Duodenal mucosa (tissue), 2 donors: ENCODE data around the gene CD59.
"Not testable (repeated sequence)": the region's sequence is repeated elsewhere in the genome, so short reads cannot be mapped to it uniquely, and the experiment has no call there.

Source experiments
- H3K27ac ChIP-seq: one replicate; pipeline ENCODE4 v1.7.0; 2013; ENCODE audit warnings: low read depth, low read length
- H3K27me3 ChIP-seq, 2 donors: one replicate each; pipeline ENCODE4 v1.7.0; 2013; ENCODE audit warnings: low read length in 2 of 2, control low read depth in 1 of 2; ENCODE audit not compliant: insufficient read depth in 2 of 2, control insufficient read depth in 1 of 2
- H3K36me3 ChIP-seq, 2 donors: one replicate each; pipeline ENCODE4 v1.7.0; 2013; ENCODE audit warnings: low read length in 2 of 2, control low read depth in 1 of 2; ENCODE audit not compliant: insufficient read depth in 2 of 2, control insufficient read depth in 1 of 2
- H3K4me1 ChIP-seq, 2 donors: one replicate each; pipeline ENCODE4 v1.7.0; 2013; ENCODE audit warnings: low read length in 2 of 2, control low read depth in 1 of 2; ENCODE audit not compliant: insufficient read depth in 2 of 2, control insufficient read depth in 1 of 2
- H3K4me3 ChIP-seq, 2 donors: one replicate each; pipeline ENCODE4 v1.7.0; 2013; ENCODE audit warnings: low read length in 2 of 2, low read depth in 1 of 2
- H3K9ac ChIP-seq, 2 donors: one replicate each; pipeline ENCODE4 v1.7.0; 2013; ENCODE audit warnings: low read length in 2 of 2, low read depth in 1 of 2
- H3K9me3 ChIP-seq, 2 donors: one replicate each; pipeline ENCODE4 v1.7.0; 2013; ENCODE audit warnings: low read length in 2 of 2, control low read depth in 1 of 2; ENCODE audit not compliant: control insufficient read depth in 1 of 2

CD59 gene

DNA sequence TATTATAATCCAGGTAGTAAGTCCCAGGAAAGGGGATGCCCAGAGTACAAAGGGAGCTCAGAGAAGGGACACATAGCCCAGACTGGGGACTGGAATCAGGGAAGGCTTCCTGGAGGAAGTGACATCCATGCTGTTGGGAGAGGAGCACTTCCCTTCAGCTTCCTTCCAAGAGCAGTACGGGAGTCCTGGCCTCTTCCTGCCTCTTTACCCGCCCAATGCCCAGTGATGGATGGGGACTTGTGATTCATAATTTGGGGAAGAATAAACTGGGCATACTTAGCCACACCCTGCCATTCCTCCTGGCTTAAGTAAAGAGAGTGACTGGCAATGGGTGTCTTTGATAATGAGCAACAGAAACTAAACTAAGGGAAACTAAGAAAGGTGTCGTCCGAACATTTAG lies 47.1 kb downstream of the CD59 start:
- H3K27ac ChIP-seq: no peak overlapping the region
- no peak overlapping the region for H3K4me3 ChIP-seq
- H3K9ac ChIP-seq: no peak overlapping the region
- no peaks in the 10 kb centered on the region for H3K27me3 ChIP-seq
- H3K4me1 ChIP-seq: peaks cover 8 to 29% of the 10 kb centered on the region in 2 donors
- H3K9me3 ChIP-seq: peaks cover 3 to 5% of the 10 kb centered on the region in 2 donors
- no peaks in the 10 kb centered on the region for H3K36me3 ChIP-seq

- Histone ChIP-seq H3K36me3 (no peaks in the 10 kb centered on the region), H3K9ac (no peak overlapping the region), H3K27me3 (peaks cover 0 to 3% of the 10 kb centered on the region in 2 donors), H3K27ac (no peak overlapping the region), H3K4me3 (no peak overlapping the region), H3K4me1 (peaks cover 8 to 28% of the 10 kb centered on the region in 2 donors), H3K9me3 (peaks cover 3 to 5% of the 10 kb centered on the region in 2 donors)
Measured at GRCh38 chr11:33687733-33688479, 48.3 kb downstream of the CD59 start.

- Histone ChIP-seq H3K27ac (no peak overlapping the region), H3K9me3 (peaks cover 3 to 5% of the 10 kb centered on the region in 2 donors), H3K4me3 (no peak overlapping the region), H3K4me1 (peaks cover 0 to 1% of the 10 kb centered on the region in 2 donors), H3K9ac (no peak overlapping the region), H3K36me3 (no peaks in the 10 kb centered on the region), H3K27me3 (peaks cover 0 to 3% of the 10 kb centered on the region in 2 donors)
Measured at GRCh38 chr11:33685082-33685481, 51.1 kb downstream of the CD59 start.

DNA sequence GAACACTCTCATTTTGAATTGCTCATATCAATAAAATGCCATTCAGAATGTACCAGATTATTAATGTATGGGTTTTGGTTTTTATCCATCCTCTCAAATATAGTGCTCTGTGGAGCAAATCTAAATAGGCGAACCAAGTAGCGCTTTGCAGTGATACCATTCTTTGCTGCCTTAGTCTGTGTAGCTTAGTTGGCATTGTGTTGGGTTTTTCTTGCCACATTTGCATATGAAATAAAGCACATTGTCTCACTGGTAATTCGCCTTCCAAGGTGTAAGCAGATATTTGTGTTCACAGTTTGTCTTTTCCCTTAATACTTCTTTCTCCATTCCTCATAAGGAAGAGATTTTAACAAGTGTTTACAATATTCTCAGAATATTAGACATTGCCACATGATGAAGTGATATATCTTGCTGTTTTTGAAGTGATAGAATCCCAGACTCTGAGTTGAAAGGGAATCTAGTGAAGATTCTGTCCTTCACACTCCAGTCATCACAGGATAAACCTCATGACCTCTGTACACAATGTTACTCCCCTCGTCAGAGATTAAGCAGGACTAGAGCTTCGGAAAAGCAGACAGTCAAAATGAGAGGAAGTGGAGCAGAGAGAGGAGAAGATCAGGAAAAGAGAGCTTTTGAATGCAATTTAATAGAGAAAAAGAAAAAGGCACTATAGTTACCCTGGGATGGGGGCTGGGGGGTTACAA lies 52.1 kb downstream of the CD59 start:
- Histone ChIP-seq H3K9ac (no peak overlapping the region), H3K9me3 (peaks cover 3 to 5% of the 10 kb centered on the region in 2 donors), H3K4me1 (no peaks in the 10 kb centered on the region), H3K27ac (no peak overlapping the region), H3K4me3 (no peak overlapping the region), H3K27me3 (peaks cover 0 to 3% of the 10 kb centered on the region in 2 donors), H3K36me3 (no peaks in the 10 kb centered on the region)

GRCh38 chr11:33682446-33682845 lies 53.8 kb downstream of the CD59 start:
- Histone ChIP-seq H3K27me3 (peaks cover 0 to 3% of the 10 kb centered on the region in 2 donors), H3K9ac (no peak overlapping the region), H3K36me3 (no peaks in the 10 kb centered on the region), H3K9me3 (peaks cover 2% of the 10 kb centered on the region in 2 donors), H3K4me1 (no peaks in the 10 kb centered on the region), H3K4me3 (no peak overlapping the region), H3K27ac (no peak overlapping the region)

GRCh38 chr11:33682019-33682418 lies 54.2 kb downstream of the CD59 start:
- Histone ChIP-seq H3K27ac (no peak overlapping the region), H3K4me3 (no peak overlapping the region), H3K9me3 (no peaks in the 10 kb centered on the region), H3K27me3 (peaks cover 0 to 3% of the 10 kb centered on the region in 2 donors), H3K9ac (no peak overlapping the region), H3K36me3 (no peaks in the 10 kb centered on the region), H3K4me1 (no peaks in the 10 kb centered on the region)

DNA sequence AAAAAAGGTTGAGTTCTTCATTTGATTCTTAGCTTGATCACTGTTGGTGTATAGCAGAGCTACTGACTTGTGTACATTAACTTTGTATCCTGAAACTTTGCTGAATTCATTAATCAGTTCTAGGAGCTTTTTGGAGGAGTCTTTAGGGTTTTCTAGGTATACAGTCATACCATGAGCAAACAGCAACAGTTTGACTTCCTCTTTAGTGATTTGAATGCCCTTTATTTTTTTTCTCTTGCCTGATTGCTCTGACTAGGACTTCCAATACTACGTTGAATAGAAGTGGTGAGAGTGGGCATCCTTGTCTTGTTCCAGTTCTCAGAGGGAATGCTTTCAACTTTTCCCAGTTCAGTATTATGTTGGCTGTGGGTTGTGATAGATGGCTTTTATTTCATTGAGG lies 57.6 kb downstream of the CD59 start:
- H3K4me1 ChIP-seq, H3K27ac ChIP-seq, H3K9ac ChIP-seq, H3K4me3 ChIP-seq, H3K36me3 ChIP-seq, H3K27me3 ChIP-seq, H3K9me3 ChIP-seq: not testable (repeated sequence)

GRCh38 chr11:33674035-33674814 lies 62.0 kb downstream of the CD59 start:
- no peaks in the 10 kb centered on the region for H3K9me3 ChIP-seq
- no peak overlapping the region for H3K9ac ChIP-seq
- no peaks in the 10 kb centered on the region for H3K4me1 ChIP-seq
- H3K27me3 ChIP-seq: no peaks in the 10 kb centered on the region
- no peak overlapping the region for H3K27ac ChIP-seq
- no peaks in the 10 kb centered on the region for H3K36me3 ChIP-seq
- H3K4me3 ChIP-seq: no peak overlapping the region

GRCh38 chr11:33672273-33672672 lies 64.0 kb downstream of the CD59 start:
- no peaks in the 10 kb centered on the region for H3K27me3 ChIP-seq
- H3K27ac ChIP-seq: no peak overlapping the region
- no peak overlapping the region for H3K9ac ChIP-seq
- H3K4me1 ChIP-seq: no peaks in the 10 kb centered on the region
- H3K36me3 ChIP-seq: no peaks in the 10 kb centered on the region
- no peak overlapping the region for H3K4me3 ChIP-seq
- no peaks in the 10 kb centered on the region for H3K9me3 ChIP-seq
